Esophagus squamous epithelium (tissue), 5 donors: ENCODE measurements around the gene PTGDS. TPM values are rescaled to one million over a fixed set of nuclear protein-coding genes. Genes with fewer than 3 reads are reported as not detected.

Experiments used
- DNase-seq: peaks from one replicate; lab custom pipeline; 2025; lab: John Stamatoyannopoulos, UW
- H3K27ac ChIP-seq, 4 donors: fragments of 200-600 bp; sonication (generic); one replicate each; pipeline ENCODE4 v1.5.1; 2016 to 2019; ENCODE audit warnings: mild to moderate bottlenecking in 1 of 4
- H3K27me3 ChIP-seq, 4 donors: fragments of 200-600 bp; sonication (generic); 1 replicate in 3 of 4; 2 replicates in 1 of 4; pipeline versions ENCODE4 v1.5.1 to v1.6.0; 2017 to 2021; ENCODE audit warnings: antibody characterized with exemption in 1 of 4
- H3K36me3 ChIP-seq, 3 donors: fragments of 200-600 bp; sonication (generic); one replicate each; pipeline ENCODE4 v1.5.1; 2016 to 2019
- H3K4me1 ChIP-seq, 3 donors: fragments of 200-600 bp; sonication (generic); one replicate each; pipeline ENCODE4 v1.5.1; 2017 to 2019
- H3K4me3 ChIP-seq, 4 donors: fragments of 200-600 bp; sonication (generic); 1 replicate in 3 of 4; 2 replicates in 1 of 4; pipeline ENCODE4 v1.5.1; 2016 to 2019; ENCODE audit warnings: mild to moderate bottlenecking in 2 of 4, moderate library complexity in 1 of 4
- H3K9me3 ChIP-seq, 3 donors: fragments of 200-600 bp; sonication (generic); one replicate each; pipeline ENCODE4 v1.5.1; 2016 to 2019
- CTCF ChIP-seq, 6 experiments: fragments of 450-650 bp in 4 of 6; fragments of 200-600 bp in 2 of 6; sonication (generic) in 2 of 6; IDR thresholded peaks; one replicate each; pipeline ENCODE4 v1.5.1; 2016 to 2019; ENCODE audit warnings: antibody characterized with exemption in 6 of 6, mild to moderate bottlenecking in 4 of 6, moderate library complexity in 4 of 6
- POLR2A ChIP-seq, 4 donors: fragments of 450-650 bp; IDR thresholded peaks; one replicate each; pipeline ENCODE4 v1.6.1; 2017; ENCODE audit warnings: antibody characterized with exemption in 4 of 4, mild to moderate bottlenecking in 4 of 4, moderate library complexity in 3 of 4
- WGBS, 2 donors: methylation state at CpG; one replicate each; pipeline ENCODE4 v1.1.5; 2018; 5-methylcytosine and 5-hydroxymethylcytosine counted together
- intact Hi-C: fragments of 100-400 bp; cut with DNase I; formaldehyde crosslinking; loops from one replicate; pipeline ENCODE4 v1.15.0; 2022
- total RNA-seq, 4 donors: library from RNA; depleted of rRNA; stranded (reverse); fragments of >200 nt; gene quantifications; one replicate each; pipeline ENCODE4 v1.1.0, GENCODE V29; 2016
- donor health status: DM: yes; HTN: yes; CAD: no.

Gene PTGDS
- total RNA-seq, 4 donors from 2014 or later = 1.7 to 208 (median 4.8) TPM

GRCh38 chr9:136942881-136943230 is 34.4 kb upstream of the PTGDS start:
- TF ChIP-seq POLR2A (IDR thresholded peaks at IDR 0.05) (no peak), CTCF (IDR thresholded peaks at IDR 0.05) (no peak)
- WGBS, 2 donors = 95% methylated on average over 4 of the region's 16 CpGs; no CpG with 5 or more reads in 1 of the 2 donors
- intact Hi-C loops = loop anchor here (5.0 to 10.0 kb wide), 2 partner anchors 84 to 88 kb away; partner anchors contain the start of genes ABCA2 and MAMDC4
- Histone ChIP-seq H3K36me3 (peaks cover 24 to 54% (median 31%) of the 10 kb centered on the region in 3 donors), H3K27me3 (no peaks in the 10 kb centered on the region), H3K4me3 (peak overlapping the region; percentile 75 to 94 (median 87)), H3K9me3 (no peaks in the 10 kb centered on the region), H3K4me1 (peaks cover 16 to 44% (median 18%) of the 10 kb centered on the region in 3 donors), H3K27ac (peak overlapping the region; percentile 90 to 98 (median 96))
- DNase-seq = no peak

- no peak for DNase-seq
- Histone ChIP-seq H3K9me3 (no peaks in the 10 kb centered on the region), H3K27ac (peak overlapping the region; percentile 90 to 98 (median 96)), H3K27me3 (no peaks in the 10 kb centered on the region), H3K4me3 (peak overlapping the region; percentile 75 to 94 (median 87)), H3K36me3 (peaks cover 24 to 47% (median 31%) of the 10 kb centered on the region in 3 donors), H3K4me1 (peaks cover 17 to 51% (median 24%) of the 10 kb centered on the region in 3 donors)
- 0% methylated on average over 14 of the region's 61 CpGs; no CpG with 5 or more reads in 1 of the 2 donors for WGBS, 2 donors
- TF ChIP-seq CTCF (IDR thresholded peaks at IDR 0.05) (no peak), POLR2A (IDR thresholded peaks at IDR 0.05) (no peak)
- intact Hi-C loops = loop anchor here (5.0 to 10.0 kb wide), 2 partner anchors 84 to 89 kb away; partner anchors contain the start of genes ABCA2 and MAMDC4
Measured at GRCh38 chr9:136943291-136944211, 33.8 kb upstream of the PTGDS start.

GRCh38 chr9:136944212-136944518 is 33.1 kb upstream of the PTGDS start:
- intact Hi-C loops = loop anchor here (5.0 to 10.0 kb wide), 2 partner anchors 83 to 89 kb away; partner anchors contain the start of genes ABCA2 and MAMDC4
- peaks cover 21 to 57% (median 28%) of the 10 kb centered on the region in 3 donors for H3K4me1 ChIP-seq

GRCh38 chr9:136944519-136945332 is 32.6 kb upstream of the PTGDS start, which contains the start of the genes C8G and FBXW5:
Gene C8G (plus strand): TSS chr9:136945243. CDS start chr9:136945321, 78 bp downstream.
Gene FBXW5 (minus strand): TSS chr9:136944738. CDS start chr9:136944083, 655 bp downstream.
- Histone ChIP-seq H3K27ac (peak within 1 kb of the TSS; percentile 90 to 98 (median 96)), H3K4me1 (peaks cover 25 to 62% (median 33%) of the 10 kb centered on the region in 3 donors), H3K27me3 (no peaks in the 10 kb centered on the region), H3K4me3 (peak within 1 kb of the TSS; percentile 75 to 94 (median 87)), H3K36me3 (peaks cover 24 to 35% (median 30%) of the 10 kb centered on the region in 3 donors), H3K9me3 (no peaks in the 10 kb centered on the region)
- TF ChIP-seq CTCF (IDR thresholded peaks at IDR 0.05) (peak; percentile 98 to 100 (median 100)), POLR2A (IDR thresholded peaks at IDR 0.05) (peak in 3 of 4 donors; percentile 51 to 81 (median 74))
- intact Hi-C loops = loop anchor here (5.0 to 10.0 kb wide), 2 partner anchors 83 to 90 kb away; partner anchors contain the start of genes ABCA2 and MAMDC4
- 11 to 26% methylated on average over 6 to 11 of the region's 74 CpGs for WGBS, 2 donors
- peak; percentile 60 for DNase-seq

More at GRCh38 chr9:136944212-136944518, 33.1 kb upstream of the PTGDS start:
- Histone ChIP-seq H3K27ac (peak overlapping the region; percentile 90 to 98 (median 96)), H3K36me3 (peaks cover 24 to 41% (median 31%) of the 10 kb centered on the region in 3 donors), H3K4me3 (peak overlapping the region; percentile 75 to 94 (median 87)), H3K27me3 (no peaks in the 10 kb centered on the region), H3K9me3 (no peaks in the 10 kb centered on the region)
- TF ChIP-seq CTCF (IDR thresholded peaks at IDR 0.05) = no peak
- no peak for TF ChIP-seq POLR2A (IDR thresholded peaks at IDR 0.05)
- no peak for DNase-seq
- WGBS, 2 donors = 0% methylated on average over 4 of the region's 45 CpGs; no CpG with 5 or more reads in 1 of the 2 donors
